ENCODE measurements around the gene ZNF567.
"Not testable (repeated sequence)": the region's sequence is repeated elsewhere in the genome, so short reads cannot be mapped to it uniquely, and the experiment has no call there.

The ZNF567 gene

DNA sequence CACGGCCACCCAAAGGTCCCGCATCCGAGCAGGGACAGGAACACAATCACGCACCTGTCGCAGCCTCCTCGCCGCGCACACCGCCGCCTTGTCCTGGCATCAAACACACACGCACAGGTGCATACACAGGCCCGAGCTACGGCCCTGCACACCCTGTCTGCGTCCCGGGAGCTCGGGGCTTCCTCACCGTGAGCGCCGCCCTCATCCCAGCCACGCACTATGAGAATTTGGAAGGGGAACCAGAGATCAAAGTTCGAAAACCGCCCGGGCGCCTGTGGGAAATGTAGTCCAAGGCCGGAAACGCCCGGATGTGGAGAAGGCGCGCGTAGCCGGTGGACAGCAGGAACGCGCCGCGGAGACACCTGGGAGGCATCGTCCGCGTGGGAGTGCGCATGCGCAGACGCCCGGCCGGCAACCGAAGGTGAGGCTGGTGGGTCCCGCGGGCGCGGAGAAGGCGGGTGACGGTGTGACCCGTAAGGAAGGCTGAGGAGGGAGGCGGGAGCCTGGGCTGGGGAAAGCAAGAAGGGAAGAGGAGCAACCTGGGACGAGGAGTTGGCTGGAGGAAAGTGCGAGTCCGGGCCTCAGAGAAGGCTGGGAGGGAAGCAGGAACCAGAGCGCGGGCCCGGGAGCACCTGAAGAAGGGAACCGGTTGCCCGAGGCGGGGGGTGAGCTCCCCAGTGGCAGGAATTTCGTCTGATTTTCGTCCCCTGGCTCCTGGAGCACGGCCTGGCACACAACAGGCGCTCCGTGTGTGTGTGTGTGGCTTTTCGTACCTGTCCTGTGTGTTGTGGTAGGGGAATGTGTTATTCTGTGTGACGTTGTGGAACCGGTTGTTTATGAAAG is at the start of gene ZNF567:
ZNF567 (plus strand) TSS at position 399 of the 843 bp plus-strand sequence. CDS start 7,256 bp downstream, outside the sequence.
- ATAC-seq: peak; percentile 95 to 97

DNA sequence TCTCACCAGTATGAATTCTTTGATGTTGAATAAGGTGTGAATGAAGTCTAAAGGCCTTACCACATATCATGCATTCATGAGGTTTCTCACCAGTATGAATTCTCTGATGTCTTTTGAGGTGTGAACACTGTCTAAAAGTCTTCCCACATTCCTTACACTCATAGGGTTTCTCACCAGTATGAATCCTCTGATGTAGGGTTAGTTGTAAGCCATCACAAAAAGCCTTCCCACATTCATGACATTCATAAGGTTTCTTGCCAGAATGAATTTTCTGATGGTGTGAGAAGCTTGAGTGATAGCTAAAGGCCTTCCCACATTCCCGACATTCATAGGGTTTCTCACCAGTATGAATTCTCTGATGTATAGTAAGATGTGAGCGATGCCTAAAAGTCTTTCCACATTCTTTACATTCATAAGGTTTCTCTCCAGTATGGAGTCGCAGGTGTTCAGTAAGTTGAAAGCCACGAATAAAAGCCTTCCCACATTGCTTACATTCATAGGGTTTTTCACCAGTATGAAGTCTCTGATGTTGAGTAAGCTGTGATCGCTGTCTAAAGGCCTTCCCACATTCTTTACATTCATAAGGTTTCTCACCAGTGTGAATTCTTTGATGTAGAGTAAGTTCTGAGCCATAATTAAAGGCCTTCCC is 48.4 kb upstream of the ZNF567 start:
- no peak for ATAC-seq

GRCh38 chr19:36646746-36647145 is 40.7 kb upstream of the ZNF567 start:
- ATAC-seq: no peak

DNA sequence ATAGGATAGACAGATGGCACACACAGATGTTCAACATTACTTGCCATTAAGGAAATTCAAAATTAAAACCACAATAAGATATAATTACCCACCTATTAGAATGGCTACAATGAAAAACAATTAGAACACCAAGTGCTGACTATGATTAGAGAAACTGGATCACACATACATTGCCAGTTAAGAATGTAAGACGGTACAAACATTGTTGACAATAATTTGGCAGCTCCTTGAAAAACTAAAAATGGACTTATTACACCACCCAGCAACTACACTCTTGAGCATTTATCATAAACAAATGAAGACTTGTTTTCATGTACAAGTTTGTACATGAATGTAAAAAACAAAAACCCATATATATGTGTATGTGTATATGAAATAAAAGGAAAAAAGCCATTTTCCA is 34.5 kb upstream of the ZNF567 start:
- ATAC-seq: no peak

DNA sequence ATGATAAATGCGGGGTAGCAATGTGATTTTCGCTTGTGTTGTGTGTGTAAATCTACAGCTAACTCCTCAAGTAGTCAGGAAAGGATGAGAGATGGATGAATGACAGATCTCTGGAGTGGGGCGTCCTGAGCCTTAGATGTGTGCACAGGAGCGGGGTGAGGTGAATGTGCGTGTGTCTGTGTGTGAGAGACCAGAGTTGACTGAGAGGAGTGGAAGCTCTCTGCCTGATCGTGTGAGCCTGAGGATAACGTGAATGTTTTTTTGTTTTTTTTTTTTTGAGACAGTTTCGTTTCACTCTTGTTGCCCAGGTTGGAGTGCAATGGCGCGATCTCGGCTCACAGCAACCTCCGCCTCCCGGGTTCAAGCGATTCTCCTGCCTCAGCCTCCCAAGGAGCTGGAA is 21.6 kb upstream of the ZNF567 start:
- ATAC-seq: no peak

GRCh38 chr19:36668646-36669045 is 18.8 kb upstream of the ZNF567 start:
- no peak for ATAC-seq

GRCh38 chr19:36672368-36672767 is 15.0 kb upstream of the ZNF567 start:
- no peak for ATAC-seq

DNA sequence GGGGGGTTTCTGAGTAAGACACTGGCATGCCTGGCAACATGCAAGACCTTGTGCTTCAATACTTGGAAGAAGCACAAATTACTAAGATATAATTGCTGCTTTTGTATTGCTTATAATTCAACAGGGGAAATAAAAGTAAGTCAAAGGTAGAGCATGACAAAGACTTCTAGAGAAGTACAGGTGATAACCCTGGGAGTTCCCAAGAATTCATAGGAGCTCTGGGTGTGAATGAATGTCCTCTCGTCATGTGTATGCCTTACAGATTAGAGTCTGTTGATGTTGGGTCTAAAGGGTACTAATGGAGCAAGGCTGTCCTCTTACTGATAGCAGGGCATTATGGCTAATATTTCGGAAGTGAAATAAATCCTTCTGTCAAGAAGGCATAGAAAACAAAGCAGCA is 13.2 kb upstream of the ZNF567 start:
- no peak for ATAC-seq

- ATAC-seq: no peak
Measured at GRCh38 chr19:36679455-36679854, 8.0 kb upstream of the ZNF567 start.

DNA sequence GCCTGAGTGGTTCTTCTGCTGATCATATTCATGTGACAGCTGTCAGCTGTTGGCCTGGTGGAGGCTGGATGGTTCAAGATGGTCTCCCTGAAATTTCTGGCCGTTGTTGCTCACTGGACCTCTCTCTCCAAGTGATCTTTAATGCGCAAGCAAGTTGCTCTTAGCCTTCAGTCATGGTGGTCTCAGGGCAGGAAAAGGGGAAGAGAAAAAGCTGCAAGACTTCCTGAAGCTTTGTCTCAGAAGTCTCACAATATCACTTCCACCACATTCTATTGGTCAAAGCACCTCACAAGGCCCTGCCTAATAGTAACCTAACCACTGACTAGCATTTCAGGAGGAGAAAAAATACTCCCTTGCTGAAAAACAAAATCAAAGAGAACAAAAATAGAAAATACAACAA is 1.6 kb upstream of the ZNF567 start:
- no peak for ATAC-seq

GRCh38 chr19:36686365-36687213 is 823 bp upstream of the ZNF567 start:
- peak; percentile 3 to 21 for ATAC-seq

- ATAC-seq: no peak
Measured at GRCh38 chr19:36688058-36688457, 646 bp downstream of the ZNF567 start.

DNA sequence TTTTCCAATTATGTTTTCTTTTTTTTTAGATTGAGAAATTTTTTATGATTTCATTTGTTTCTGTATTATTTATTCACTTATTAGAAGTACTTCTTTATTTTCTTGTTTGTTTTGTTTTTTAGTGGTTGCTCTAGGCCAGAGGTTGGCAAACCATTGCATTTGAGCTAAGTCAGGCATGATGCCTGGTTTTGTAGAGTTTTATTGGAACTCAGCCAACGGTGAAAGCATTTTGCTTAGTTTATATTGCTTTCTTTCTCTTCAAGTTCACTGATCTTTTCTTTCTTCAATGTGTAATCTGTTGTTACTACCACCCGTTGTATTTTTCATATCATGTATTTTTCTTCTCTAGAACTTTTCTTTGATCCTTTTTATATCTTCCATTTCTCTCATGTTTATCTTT is 19.7 kb downstream of the ZNF567 start:
- ATAC-seq: no peak

DNA sequence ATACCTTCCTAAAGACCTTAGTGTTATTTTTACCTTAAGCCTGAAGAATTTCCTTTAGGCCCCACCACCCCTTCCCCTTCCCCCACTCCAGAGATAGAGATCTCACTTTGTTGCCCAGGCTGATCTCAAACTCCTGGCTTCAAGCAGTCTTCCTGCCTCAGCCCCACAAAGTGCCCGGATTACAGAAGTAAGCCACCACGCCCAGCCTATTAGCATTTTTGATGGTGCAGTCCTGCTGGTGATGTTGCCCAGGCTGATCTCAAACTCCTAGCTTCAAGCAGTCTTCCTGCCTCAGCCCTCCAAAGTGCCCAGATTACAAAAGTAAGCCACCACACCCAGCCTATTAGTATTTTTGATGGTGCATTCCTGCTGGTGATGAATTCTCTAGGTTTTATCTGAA is 22.0 kb downstream of the ZNF567 start:
- ATAC-seq: no peak

- ATAC-seq: no peak
Measured at GRCh38 chr19:36719687-36720556, 32.5 kb downstream of the ZNF567 start.

GRCh38 chr19:36736166-36736565 is 48.8 kb downstream of the ZNF567 start:
- not testable (repeated sequence) for ATAC-seq

DNA sequence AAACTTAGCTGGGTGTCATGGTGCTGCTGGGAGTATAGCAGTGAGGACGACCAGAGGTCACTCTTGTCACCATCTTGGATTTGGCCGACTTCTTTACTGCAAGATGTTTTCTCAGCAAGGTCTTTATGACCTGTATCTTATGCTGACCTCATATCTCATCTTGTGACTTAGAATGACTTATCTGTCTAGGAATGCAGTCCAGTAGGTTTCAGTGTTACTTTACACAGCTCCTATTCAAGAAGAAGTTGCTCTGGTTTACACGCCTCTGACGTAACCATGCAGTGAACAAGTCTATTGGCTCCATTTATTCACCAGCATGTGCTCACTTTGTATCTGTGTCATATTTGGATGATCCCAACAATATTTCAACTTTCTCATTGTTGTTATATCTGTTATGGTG is 58.5 kb downstream of the ZNF567 start:
- no peak for ATAC-seq

GRCh38 chr19:36747750-36748149 is 60.3 kb downstream of the ZNF567 start:
- no peak for ATAC-seq

GRCh38 chr19:36748431-36749275 is 61.2 kb downstream of the ZNF567 start:
- ATAC-seq: no peak

DNA sequence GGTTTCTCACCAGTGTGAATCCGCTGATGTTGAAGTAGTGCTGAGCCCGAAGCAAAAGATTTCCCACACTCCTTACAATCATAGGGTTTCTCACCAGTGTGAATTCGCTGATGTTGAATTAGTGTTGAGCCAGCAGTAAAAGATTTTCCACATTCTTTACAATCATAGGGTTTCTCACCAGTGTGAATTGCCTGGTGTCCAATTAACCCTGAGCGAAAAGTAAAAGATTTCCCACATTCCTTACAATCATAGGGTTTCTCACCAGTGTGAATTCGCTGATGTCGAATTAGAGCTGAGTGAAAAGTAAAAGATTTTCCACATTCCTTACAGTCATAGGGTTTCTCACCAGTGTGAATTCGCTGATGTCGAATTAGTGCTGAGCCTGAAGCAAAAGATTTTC is 62.2 kb downstream of the ZNF567 start:
- not testable (repeated sequence) for ATAC-seq

- ATAC-seq: no peak
Measured at GRCh38 chr19:36750066-36750691, 62.8 kb downstream of the ZNF567 start.
